ENCODE measurements around the gene AFAP1L1. TPM values are rescaled to one million over a fixed set of nuclear protein-coding genes. Genes with fewer than 3 reads are reported as not detected.

AFAP1L1 gene
- total RNA-seq, 1 donor from 2014 or later = 24.7 TPM

- Histone ChIP-seq H3K27ac (peak overlapping the region; percentile 57 to 93), H3K9me3 (no peaks in the 10 kb centered on the region), H3K36me3 (no peaks in the 10 kb centered on the region), H3K4me1 (peaks cover 9 to 45% of the 10 kb centered on the region in 2 donors), H3K27me3 (no peaks in the 10 kb centered on the region), H3K4me3 (no peak overlapping the region)
- DNase-seq (ENCODE audit: low spot score in 2 of 2) = peak in 1 of 2 donors; percentile 49
- intact Hi-C loops (cut with DNase I) = no loop called here
- no peak for TF ChIP-seq CTCF (IDR thresholded peaks at IDR 0.05)
Observed at GRCh38 chr5:149376711-149377447, 105.2 kb downstream of the AFAP1L1 start.

- intact Hi-C loops (cut with DNase I) = no loop called here
- TF ChIP-seq CTCF (IDR thresholded peaks at IDR 0.05) = no peak
- DNase-seq (ENCODE audit: low spot score in 2 of 2) = no peak
- no peaks in the 10 kb centered on the region for H3K27me3 ChIP-seq
- H3K27ac ChIP-seq = peak overlapping the region; percentile 93 to 98
- no peaks in the 10 kb centered on the region for H3K9me3 ChIP-seq
- H3K4me1 ChIP-seq = peaks cover 20 to 48% of the 10 kb centered on the region in 2 donors
- no peaks in the 10 kb centered on the region for H3K36me3 ChIP-seq
- H3K4me3 ChIP-seq = no peak overlapping the region
Observed at GRCh38 chr5:149378241-149378820, 106.7 kb downstream of the AFAP1L1 start.

GRCh38 chr5:149379177-149379761, 107.6 kb downstream of the AFAP1L1 start, which contains the start of gene IL17B:
Gene IL17B (minus strand): TSS chr5:149379292. CDS start chr5:149379225, 67 bp downstream.
- Histone ChIP-seq H3K4me3 (peak within 1 kb of the TSS in 1 of 2 donors; percentile 2), H3K27ac (peak within 1 kb of the TSS; percentile 93 to 98), H3K9me3 (no peaks in the 10 kb centered on the region), H3K27me3 (no peaks in the 10 kb centered on the region), H3K36me3 (no peaks in the 10 kb centered on the region), H3K4me1 (peaks cover 20 to 55% of the 10 kb centered on the region in 2 donors)
- no peak for DNase-seq (ENCODE audit: low spot score in 2 of 2)
- intact Hi-C loops (cut with DNase I) = no loop called here
- no peak for TF ChIP-seq CTCF (IDR thresholded peaks at IDR 0.05)

- H3K9me3 ChIP-seq = no peaks in the 10 kb centered on the region
- TF ChIP-seq CTCF (IDR thresholded peaks at IDR 0.05) = no peak
- DNase-seq (ENCODE audit: low spot score in 2 of 2) = no peak
- H3K27me3 ChIP-seq = no peaks in the 10 kb centered on the region
- peaks cover 20 to 61% of the 10 kb centered on the region in 2 donors for H3K4me1 ChIP-seq
- no peaks in the 10 kb centered on the region for H3K36me3 ChIP-seq
- H3K27ac ChIP-seq = peak overlapping the region; percentile 93 to 98
- H3K4me3 ChIP-seq = no peak overlapping the region
- intact Hi-C loops (cut with DNase I) = no loop called here
Observed at GRCh38 chr5:149379818-149380374, 108.2 kb downstream of the AFAP1L1 start.

- no peaks in the 10 kb centered on the region for H3K36me3 ChIP-seq
- H3K9me3 ChIP-seq = no peaks in the 10 kb centered on the region
- intact Hi-C loops (cut with DNase I) = no loop called here
- peak; percentile 58 to 95 for DNase-seq (ENCODE audit: low spot score in 2 of 2)
- H3K4me3 ChIP-seq = peak overlapping the region in 1 of 2 donors; percentile 55
- H3K27me3 ChIP-seq = no peaks in the 10 kb centered on the region
- peak overlapping the region; percentile 93 to 98 for H3K27ac ChIP-seq
- no peak for TF ChIP-seq CTCF (IDR thresholded peaks at IDR 0.05)
- H3K4me1 ChIP-seq = peaks cover 25 to 66% of the 10 kb centered on the region in 2 donors
Observed at GRCh38 chr5:149380466-149381121, 108.9 kb downstream of the AFAP1L1 start.
